OCI-LY1 (cell line): Measurements from ENCODE around the gene GOLGA8Q.
"Not testable (repeated sequence)": the region's sequence is repeated elsewhere in the genome, so short reads cannot be mapped to it uniquely, and the experiment has no call there.

Experiments used
- EZH2 ChIP-seq: fragments of 200-600 bp; sonication (generic), shearing (Covaris generic); IDR thresholded peaks from 2 replicates; pipeline ENCODE4 v1.8.0; 2017; ENCODE audit warnings: borderline replicate concordance, mixed run types, mild to moderate bottlenecking, antibody characterized with exemption, low read length, moderate library complexity, mixed read lengths
- TF ChIP-seq, protein P1 (sequence below): fragments of 200-600 bp; sonication (generic), shearing (Covaris generic); IDR thresholded peaks from 2 replicates; pipeline ENCODE4 v1.5.1; 2017; ENCODE audit warnings: mild to moderate bottlenecking, antibody characterized with exemption, low read length, moderate library complexity, mixed read lengths

DNA sequence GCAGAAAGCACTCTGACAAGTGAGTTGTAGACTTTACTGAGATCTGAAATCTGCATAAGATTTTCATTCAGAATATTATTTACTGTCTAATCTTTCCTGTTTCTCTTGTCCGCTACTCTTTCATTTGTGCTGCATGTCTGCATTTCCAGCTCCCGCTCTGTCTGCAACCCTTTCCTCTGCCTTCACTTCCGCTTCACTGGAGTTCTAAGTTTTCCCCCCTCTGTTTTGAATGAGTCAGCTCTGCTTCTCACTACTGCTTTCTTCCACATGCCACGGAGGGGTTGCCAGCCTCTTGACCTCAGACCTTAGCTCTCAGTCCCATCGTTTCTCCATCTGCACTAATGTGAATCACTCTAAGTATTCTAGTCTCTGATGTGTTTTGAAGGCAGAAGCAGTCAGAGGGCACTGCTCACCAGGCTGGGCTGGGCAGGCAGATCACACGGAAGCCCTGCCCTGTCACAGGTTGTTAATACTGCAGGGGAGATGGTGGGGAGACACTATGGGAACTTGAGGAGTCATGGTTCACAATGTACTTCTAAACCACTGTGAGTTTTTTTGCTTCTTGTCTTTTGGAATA lies 27.6 kb downstream of the GOLGA8Q start:
- TF ChIP-seq, protein P1, sequence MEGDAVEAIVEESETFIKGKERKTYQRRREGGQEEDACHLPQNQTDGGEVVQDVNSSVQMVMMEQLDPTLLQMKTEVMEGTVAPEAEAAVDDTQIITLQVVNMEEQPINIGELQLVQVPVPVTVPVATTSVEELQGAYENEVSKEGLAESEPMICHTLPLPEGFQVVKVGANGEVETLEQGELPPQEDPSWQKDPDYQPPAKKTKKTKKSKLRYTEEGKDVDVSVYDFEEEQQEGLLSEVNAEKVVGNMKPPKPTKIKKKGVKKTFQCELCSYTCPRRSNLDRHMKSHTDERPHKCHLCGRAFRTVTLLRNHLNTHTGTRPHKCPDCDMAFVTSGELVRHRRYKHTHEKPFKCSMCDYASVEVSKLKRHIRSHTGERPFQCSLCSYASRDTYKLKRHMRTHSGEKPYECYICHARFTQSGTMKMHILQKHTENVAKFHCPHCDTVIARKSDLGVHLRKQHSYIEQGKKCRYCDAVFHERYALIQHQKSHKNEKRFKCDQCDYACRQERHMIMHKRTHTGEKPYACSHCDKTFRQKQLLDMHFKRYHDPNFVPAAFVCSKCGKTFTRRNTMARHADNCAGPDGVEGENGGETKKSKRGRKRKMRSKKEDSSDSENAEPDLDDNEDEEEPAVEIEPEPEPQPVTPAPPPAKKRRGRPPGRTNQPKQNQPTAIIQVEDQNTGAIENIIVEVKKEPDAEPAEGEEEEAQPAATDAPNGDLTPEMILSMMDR, result not testable (repeated sequence)
- not testable (repeated sequence) for TF ChIP-seq EZH2
